ENCODE measurements around the gene AKAP8L.
A peak's percentile ranks its signal among the peaks of the same experiment; 100 is the strongest.
"Not testable (repeated sequence)": the region's sequence is repeated elsewhere in the genome, so short reads cannot be mapped to it uniquely, and the experiment has no call there.

AKAP8L gene

DNA sequence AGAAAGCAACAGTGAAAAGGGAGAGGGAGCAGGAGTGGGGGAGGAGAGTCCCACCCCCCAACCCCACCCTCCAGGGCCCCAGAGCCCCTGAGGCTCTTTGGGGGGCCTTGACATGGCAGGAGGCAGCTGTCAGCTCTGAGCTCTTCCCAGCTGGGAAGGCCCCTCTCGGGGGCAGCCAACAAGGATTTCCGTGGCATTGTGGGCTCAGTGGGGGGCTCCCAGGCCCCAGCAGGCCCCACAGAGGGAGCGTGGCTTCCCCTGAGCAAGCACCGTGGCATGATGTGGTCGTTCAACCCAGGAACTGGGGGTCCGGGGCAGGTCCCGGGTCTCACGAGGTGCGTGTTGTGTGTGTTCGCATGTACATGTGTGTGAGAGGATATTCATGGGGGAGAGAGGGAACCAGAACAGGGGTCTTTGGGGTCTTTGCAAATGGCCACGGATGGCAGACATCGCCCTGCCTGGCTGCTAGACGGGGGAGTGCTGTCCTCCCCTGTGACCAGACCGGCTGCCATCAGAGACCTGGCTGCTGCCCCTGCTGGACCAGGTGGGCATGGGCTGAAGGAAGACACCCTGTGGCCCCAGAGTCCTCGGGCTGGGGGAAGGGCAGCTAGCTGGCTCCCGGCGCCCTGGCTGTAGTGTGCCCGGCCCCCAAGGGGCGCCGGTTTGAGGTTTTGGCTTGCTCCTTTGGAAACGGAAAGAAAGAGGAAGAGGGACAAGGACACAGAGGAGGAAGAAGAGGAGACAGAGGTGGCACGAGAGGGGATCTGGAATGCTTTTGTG lies 3.7 kb upstream of the AKAP8L start:
- Histone ChIP-seq H3K4me1 (ENCODE audit: control insufficient read depth, insufficient read depth, low read length) (peaks cover 2% of the 10 kb centered on the region; the same call in 1 of the 2 replicates), H3K36me3 (ENCODE audit: control insufficient read depth, insufficient read depth, low read length) (peaks cover 50% of the 10 kb centered on the region), H3K9me3 (ENCODE audit: control insufficient read depth, insufficient read depth, low read length) (no peaks in the 10 kb centered on the region), H3K27ac (ENCODE audit: low read depth, low read length) (no peak overlapping the region), H3K4me3 (ENCODE audit: low read depth, low read length) (no peak overlapping the region), H3K27me3 (ENCODE audit: control insufficient read depth, insufficient read depth, low read length) (no peaks in the 10 kb centered on the region), H3K9ac (ENCODE audit: low read depth, low read length) (no peak overlapping the region)

DNA sequence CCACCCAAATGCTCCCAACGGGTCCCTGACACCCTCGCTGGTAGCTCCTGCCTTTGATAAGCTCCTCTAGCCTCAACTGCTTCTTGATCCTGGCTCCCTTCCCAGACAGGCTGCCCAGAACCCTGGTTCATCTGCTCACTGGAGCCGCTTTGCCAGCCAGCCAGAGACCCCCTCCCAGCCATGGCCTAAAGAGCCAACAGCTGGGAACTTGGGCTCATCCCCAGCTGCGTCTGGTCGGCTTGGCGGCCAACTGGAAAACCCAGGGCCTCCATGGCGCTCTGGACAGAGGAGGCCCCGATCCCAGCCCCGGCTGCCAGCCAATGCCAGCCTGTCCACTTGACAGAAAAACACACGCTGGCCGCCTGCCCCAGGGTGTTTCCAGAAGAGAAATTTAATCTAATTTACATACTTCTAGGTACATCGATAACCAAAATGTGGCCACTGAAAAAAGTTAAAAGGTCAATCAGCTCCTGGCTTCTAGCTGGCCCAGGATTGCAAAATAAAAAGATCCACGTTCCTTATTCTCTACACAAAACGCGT lies 3.0 kb upstream of the AKAP8L start:
- peaks cover 47% of the 10 kb centered on the region for H3K36me3 ChIP-seq (ENCODE audit: control insufficient read depth, insufficient read depth, low read length)
- H3K9ac ChIP-seq (ENCODE audit: low read depth, low read length): no peak overlapping the region
- no peaks in the 10 kb centered on the region for H3K9me3 ChIP-seq (ENCODE audit: control insufficient read depth, insufficient read depth, low read length)
- no peak overlapping the region for H3K27ac ChIP-seq (ENCODE audit: low read depth, low read length)
- H3K4me3 ChIP-seq (ENCODE audit: low read depth, low read length): no peak overlapping the region
- peaks cover 6% of the 10 kb centered on the region; the same call in 1 of the 2 replicates for H3K4me1 ChIP-seq (ENCODE audit: control insufficient read depth, insufficient read depth, low read length)
- no peaks in the 10 kb centered on the region for H3K27me3 ChIP-seq (ENCODE audit: control insufficient read depth, insufficient read depth, low read length)

DNA sequence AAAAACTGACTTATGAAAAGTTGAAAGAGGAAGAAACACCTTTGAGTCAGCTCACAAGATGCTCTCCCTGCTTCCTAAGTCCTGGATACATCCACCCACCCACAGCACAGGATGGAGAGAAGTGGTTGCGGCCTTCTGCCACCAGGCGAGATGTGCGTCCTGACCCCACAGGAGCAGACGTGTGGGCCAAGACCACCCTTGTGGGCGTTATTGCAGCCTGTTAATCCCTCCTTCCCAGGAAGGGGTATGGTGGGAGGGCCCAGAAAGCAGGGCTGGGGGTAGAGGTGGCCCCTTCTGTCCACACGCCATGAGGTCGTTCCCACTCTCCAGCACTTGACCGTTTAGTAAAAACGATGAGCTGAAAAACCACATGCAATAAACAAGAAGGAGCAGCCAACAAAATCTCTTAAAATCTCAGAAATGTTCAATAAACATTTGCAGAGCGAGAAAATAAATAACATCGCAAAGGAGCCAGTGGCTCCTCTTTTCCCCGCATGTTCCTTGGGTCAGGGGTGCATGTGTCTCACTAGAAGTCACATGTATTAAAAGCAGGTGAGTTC lies 2.4 kb upstream of the AKAP8L start:
- Histone ChIP-seq H3K9me3 (ENCODE audit: control insufficient read depth, insufficient read depth, low read length) (no peaks in the 10 kb centered on the region), H3K4me1 (ENCODE audit: control insufficient read depth, insufficient read depth, low read length) (peaks cover 6% of the 10 kb centered on the region; the same call in 1 of the 2 replicates), H3K27me3 (ENCODE audit: control insufficient read depth, insufficient read depth, low read length) (no peaks in the 10 kb centered on the region), H3K9ac (ENCODE audit: low read depth, low read length) (no peak overlapping the region), H3K36me3 (ENCODE audit: control insufficient read depth, insufficient read depth, low read length) (peaks cover 47% of the 10 kb centered on the region), H3K27ac (ENCODE audit: low read depth, low read length) (no peak overlapping the region), H3K4me3 (ENCODE audit: low read depth, low read length) (no peak overlapping the region)

DNA sequence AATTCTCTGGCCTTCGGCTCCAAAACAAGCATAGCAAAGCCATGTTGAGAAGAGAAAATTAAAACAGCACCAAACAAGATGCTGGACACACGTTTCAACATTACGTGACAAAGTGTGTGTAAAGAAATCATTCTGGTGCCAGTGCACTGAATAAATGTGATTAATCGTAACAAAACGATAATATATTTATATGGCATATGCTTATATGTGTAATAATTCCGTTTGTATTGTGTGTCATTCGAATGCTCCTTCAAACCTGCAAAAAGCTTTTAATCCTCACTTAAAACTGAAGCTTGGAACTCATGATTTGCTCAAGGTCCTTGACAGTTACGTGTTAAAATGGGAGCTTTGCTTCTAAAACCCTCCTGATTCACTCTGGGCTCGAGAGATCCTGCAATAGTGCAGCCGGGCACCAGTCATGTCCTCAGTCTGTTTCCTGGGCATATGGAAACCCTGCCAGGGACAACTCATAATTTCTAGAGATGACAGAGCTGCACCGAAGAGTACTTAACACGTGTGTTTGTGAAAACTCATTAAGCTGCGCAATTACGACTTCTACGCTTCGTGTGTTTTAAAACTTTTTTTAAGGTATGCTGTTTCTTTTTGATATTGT lies 731 bp upstream of the AKAP8L start:
- Histone ChIP-seq H3K36me3 (ENCODE audit: control insufficient read depth, insufficient read depth, low read length) (peaks cover 45% of the 10 kb centered on the region), H3K4me1 (ENCODE audit: control insufficient read depth, insufficient read depth, low read length) (peaks cover 6% of the 10 kb centered on the region; the same call in 1 of the 2 replicates), H3K9me3 (ENCODE audit: control insufficient read depth, insufficient read depth, low read length) (no peaks in the 10 kb centered on the region), H3K4me3 (ENCODE audit: low read depth, low read length) (peak overlapping the region; percentile 47), H3K27ac (ENCODE audit: low read depth, low read length) (no peak overlapping the region), H3K9ac (ENCODE audit: low read depth, low read length) (no peak overlapping the region), H3K27me3 (ENCODE audit: control insufficient read depth, insufficient read depth, low read length) (no peaks in the 10 kb centered on the region)

DNA sequence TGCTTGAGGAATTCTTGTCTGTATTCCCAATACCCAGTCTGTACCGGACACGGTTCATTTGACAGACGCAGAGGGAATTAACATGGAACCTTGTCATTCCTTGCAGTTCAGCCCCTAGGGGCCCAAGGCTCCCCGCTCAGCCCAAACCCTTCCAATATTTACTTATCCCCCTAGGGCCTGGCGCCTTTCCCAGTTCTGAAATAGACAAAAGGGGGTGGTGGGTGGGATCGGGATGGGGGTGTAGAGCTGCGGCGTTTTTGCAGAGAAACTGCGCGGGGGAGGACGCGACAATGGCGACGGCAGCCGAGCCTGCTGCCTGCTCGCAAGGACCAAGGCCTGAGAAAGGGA lies 583 bp downstream of the AKAP8L start:
- peak overlapping the region; percentile 100 for H3K4me3 ChIP-seq (ENCODE audit: low read depth, low read length)

DNA sequence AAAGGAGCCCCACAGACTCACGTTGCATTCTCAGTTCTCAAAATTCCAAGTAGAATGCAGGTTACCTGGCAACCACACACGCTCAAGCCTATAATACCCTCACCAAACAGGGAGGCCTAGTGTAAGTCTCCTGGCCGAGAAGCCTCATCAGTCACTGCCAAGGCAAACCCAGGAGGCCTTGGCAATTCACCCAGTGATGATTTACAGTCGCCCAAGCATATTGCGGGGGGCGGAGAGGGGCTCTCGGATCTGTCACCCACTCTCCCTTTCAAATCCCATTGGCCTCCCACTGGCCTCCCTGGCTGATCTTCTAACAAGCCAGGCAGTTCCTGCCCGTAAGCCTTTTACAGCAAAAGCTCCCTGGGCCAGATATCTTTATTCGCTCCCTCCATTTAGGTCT lies 1.1 kb downstream of the AKAP8L start:
- H3K4me3 ChIP-seq (ENCODE audit: low read depth, low read length): peak overlapping the region; percentile 100
- peaks cover 11% of the 10 kb centered on the region for H3K4me1 ChIP-seq (ENCODE audit: control insufficient read depth, insufficient read depth, low read length)
- peak overlapping the region; percentile 98; the same call in 1 of the 2 replicates for H3K9ac ChIP-seq (ENCODE audit: low read depth, low read length)
- no peaks in the 10 kb centered on the region for H3K27me3 ChIP-seq (ENCODE audit: control insufficient read depth, insufficient read depth, low read length)
- peaks cover 26% of the 10 kb centered on the region for H3K36me3 ChIP-seq (ENCODE audit: control insufficient read depth, insufficient read depth, low read length)
- H3K27ac ChIP-seq (ENCODE audit: low read depth, low read length): no peak overlapping the region
- no peaks in the 10 kb centered on the region for H3K9me3 ChIP-seq (ENCODE audit: control insufficient read depth, insufficient read depth, low read length)

More for the DNA sequence above, 583 bp downstream of the AKAP8L start:
- peak overlapping the region; percentile 98 for H3K9ac ChIP-seq (ENCODE audit: low read depth, low read length)
- peaks cover 31% of the 10 kb centered on the region for H3K36me3 ChIP-seq (ENCODE audit: control insufficient read depth, insufficient read depth, low read length)
- peaks cover 10% of the 10 kb centered on the region for H3K4me1 ChIP-seq (ENCODE audit: control insufficient read depth, insufficient read depth, low read length)
- no peaks in the 10 kb centered on the region for H3K9me3 ChIP-seq (ENCODE audit: control insufficient read depth, insufficient read depth, low read length)
- no peaks in the 10 kb centered on the region for H3K27me3 ChIP-seq (ENCODE audit: control insufficient read depth, insufficient read depth, low read length)
- H3K27ac ChIP-seq (ENCODE audit: low read depth, low read length): peak overlapping the region; percentile 86

DNA sequence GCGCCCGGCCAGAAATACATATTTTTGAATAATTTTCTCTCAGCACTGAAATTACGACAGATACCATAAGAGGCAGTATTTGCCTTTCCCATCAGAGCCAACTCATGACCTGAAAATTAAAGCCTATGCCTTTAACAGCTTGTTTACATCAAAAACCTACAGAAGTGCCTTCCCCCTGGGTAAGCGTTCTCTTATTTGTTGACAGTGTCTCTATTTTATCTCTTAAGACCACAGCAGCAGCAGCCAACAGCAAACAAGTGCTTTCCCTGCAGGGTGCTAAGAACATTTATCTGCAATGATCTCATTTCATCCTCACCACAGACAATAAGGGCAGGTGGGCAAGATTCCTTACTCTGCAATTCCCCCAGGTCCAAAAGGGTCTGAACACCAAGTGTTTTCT lies 6.0 kb downstream of the AKAP8L start:
- Histone ChIP-seq H3K36me3 (ENCODE audit: control insufficient read depth, insufficient read depth, low read length) (peaks cover 50% of the 10 kb centered on the region), H3K27me3 (ENCODE audit: control insufficient read depth, insufficient read depth, low read length) (no peaks in the 10 kb centered on the region), H3K9me3 (ENCODE audit: control insufficient read depth, insufficient read depth, low read length) (no peaks in the 10 kb centered on the region), H3K27ac (ENCODE audit: low read depth, low read length) (peak overlapping the region; percentile 73), H3K4me1 (ENCODE audit: control insufficient read depth, insufficient read depth, low read length) (peaks cover 11% of the 10 kb centered on the region), H3K4me3 (ENCODE audit: low read depth, low read length) (no peak overlapping the region), H3K9ac (ENCODE audit: low read depth, low read length) (no peak overlapping the region)

DNA sequence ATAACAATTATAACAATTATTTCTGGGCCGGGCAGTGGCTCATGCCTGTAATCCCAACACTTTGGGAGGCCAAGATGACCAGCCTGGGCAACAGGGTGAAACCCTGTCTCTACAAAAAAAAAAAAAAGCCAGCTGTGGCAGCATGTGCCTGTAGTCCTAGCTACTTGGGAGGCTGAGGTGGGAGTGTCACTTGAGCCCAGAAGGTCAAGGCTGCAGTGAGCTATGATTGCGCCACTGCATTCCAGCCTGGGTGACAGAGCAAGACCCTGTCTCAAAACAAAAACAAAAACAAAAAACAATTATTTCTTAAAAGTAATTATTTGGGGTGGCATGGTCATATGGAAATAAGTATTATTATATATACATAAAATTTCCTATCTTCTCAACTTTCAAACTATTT lies 7.4 kb downstream of the AKAP8L start:
- not testable (repeated sequence) for H3K27ac ChIP-seq (ENCODE audit: low read depth, low read length); H3K4me1 ChIP-seq (ENCODE audit: control insufficient read depth, insufficient read depth, low read length); H3K4me3 ChIP-seq (ENCODE audit: low read depth, low read length); H3K27me3 ChIP-seq (ENCODE audit: control insufficient read depth, insufficient read depth, low read length); H3K9me3 ChIP-seq (ENCODE audit: control insufficient read depth, insufficient read depth, low read length); H3K9ac ChIP-seq (ENCODE audit: low read depth, low read length)
- peaks cover 57% of the 10 kb centered on the region for H3K36me3 ChIP-seq (ENCODE audit: control insufficient read depth, insufficient read depth, low read length)

DNA sequence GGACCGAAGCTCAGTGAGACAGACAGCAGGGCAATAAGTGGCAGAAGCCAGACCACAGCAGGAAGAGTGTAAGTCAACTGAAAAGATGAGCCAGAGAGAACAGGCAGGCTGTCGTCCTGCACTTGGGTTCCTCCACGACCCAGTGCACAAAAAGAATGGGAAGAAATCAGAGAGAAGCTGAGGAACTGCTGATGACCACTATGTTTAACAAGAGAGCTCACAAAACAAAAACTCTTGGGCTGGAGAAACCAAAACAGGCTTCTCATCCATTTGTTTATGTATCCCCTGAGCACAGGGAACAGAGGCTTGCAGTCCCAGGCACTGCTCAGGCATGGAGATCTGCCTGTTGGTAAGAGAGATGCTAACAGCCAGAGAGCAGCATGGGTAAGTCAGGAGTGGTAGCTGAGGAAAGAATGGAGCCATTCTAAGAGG lies 14.0 kb downstream of the AKAP8L start:
- Histone ChIP-seq H3K9ac (ENCODE audit: low read depth, low read length) (no peak overlapping the region), H3K27ac (ENCODE audit: low read depth, low read length) (no peak overlapping the region), H3K4me1 (ENCODE audit: control insufficient read depth, insufficient read depth, low read length) (no peaks in the 10 kb centered on the region), H3K27me3 (ENCODE audit: control insufficient read depth, insufficient read depth, low read length) (no peaks in the 10 kb centered on the region), H3K4me3 (ENCODE audit: low read depth, low read length) (no peak overlapping the region), H3K9me3 (ENCODE audit: control insufficient read depth, insufficient read depth, low read length) (no peaks in the 10 kb centered on the region), H3K36me3 (ENCODE audit: control insufficient read depth, insufficient read depth, low read length) (peaks cover 75% of the 10 kb centered on the region)

DNA sequence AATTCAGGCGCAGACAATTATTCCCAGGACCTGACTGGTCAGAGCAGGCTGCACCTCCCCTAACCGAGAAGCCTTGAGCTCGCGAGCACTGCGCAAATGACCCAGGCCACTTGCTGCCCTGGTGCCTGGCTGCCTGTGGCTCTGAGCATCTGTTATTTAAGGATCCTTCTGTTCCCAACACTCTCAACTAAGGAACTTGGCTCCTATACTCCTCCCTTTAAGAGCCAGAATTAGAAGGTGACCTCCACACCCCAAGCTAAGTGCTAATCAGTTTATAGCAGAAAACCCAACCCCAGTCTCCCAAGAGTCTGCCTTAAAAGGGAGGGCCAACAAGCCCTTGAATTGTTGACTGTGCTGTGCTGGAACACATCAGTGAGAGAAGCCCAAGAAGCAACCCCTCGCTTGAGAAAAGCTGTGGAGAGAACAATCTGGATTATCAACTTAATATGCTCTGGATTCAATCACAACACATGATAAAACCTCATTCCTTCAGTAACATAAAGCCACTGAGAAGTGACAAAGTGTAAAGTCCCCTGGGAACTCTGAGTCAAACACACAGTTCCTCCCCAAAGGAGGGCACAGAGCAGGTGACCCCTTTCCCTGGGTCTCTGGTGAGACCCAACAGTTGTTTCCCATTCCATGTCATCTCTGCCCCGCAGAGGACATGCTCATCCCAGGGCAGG lies 14.6 kb downstream of the AKAP8L start:
- H3K4me1 ChIP-seq (ENCODE audit: control insufficient read depth, insufficient read depth, low read length): no peaks in the 10 kb centered on the region
- H3K9ac ChIP-seq (ENCODE audit: low read depth, low read length): no peak overlapping the region
- H3K27me3 ChIP-seq (ENCODE audit: control insufficient read depth, insufficient read depth, low read length): no peaks in the 10 kb centered on the region
- H3K9me3 ChIP-seq (ENCODE audit: control insufficient read depth, insufficient read depth, low read length): no peaks in the 10 kb centered on the region
- no peak overlapping the region for H3K27ac ChIP-seq (ENCODE audit: low read depth, low read length)
- no peak overlapping the region for H3K4me3 ChIP-seq (ENCODE audit: low read depth, low read length)
- H3K36me3 ChIP-seq (ENCODE audit: control insufficient read depth, insufficient read depth, low read length): peaks cover 75% of the 10 kb centered on the region
